K562 (cell line): ENCODE results near the gene POR. TPM values are rescaled to one million over a fixed set of nuclear protein-coding genes. Genes with fewer than 3 reads are reported as not detected.

ENCODE experiments used
- ATF3 ChIP-seq, 2 experiments: fragments of 450-650 bp in 1 of 2; sonication (generic) in 1 of 2; formaldehyde crosslinking in 1 of 2; IDR thresholded peaks in 1 of 2; conservative IDR thresholded peaks in 1 of 2; 2 replicates each; pipeline versions ENCODE4 v1.6.1 to v1.8.1; 2016 to 2023; ENCODE audit warnings: mild to moderate bottlenecking in 2 of 2, moderate library complexity in 2 of 2, inconsistent platforms in 1 of 2, missing genetic modification reagents in 1 of 2
- CCAR2 ChIP-seq: fragments of 200-400 bp; formaldehyde crosslinking; IDR thresholded peaks from 2 replicates; pipeline ENCODE4 v1.6.1; 2017; ENCODE audit warnings: mild to moderate bottlenecking, low read depth, low read length
- ETV1 ChIP-seq: fragments of 450-650 bp; conservative IDR thresholded peaks from 2 replicates; pipeline ENCODE4 v1.6.1; 2016; ENCODE audit warnings: missing genetic modification characterization, control low read depth, low read depth, missing compliant biosample characterization
- GTF3C2 ChIP-seq: IDR thresholded peaks from 3 replicates; pipeline ENCODE4 v1.6.1; 2011; ENCODE audit warnings: borderline replicate concordance, mild to moderate bottlenecking, moderate library complexity; ENCODE audit not compliant: insufficient read length; ENCODE audit errors: extremely low read depth
- HMGN3 ChIP-seq: IDR thresholded peaks from 2 replicates; pipeline ENCODE4 v1.6.1; 2011; ENCODE audit warnings: borderline replicate concordance, low read depth, mild to moderate bottlenecking, mixed read lengths, low read length; ENCODE audit not compliant: insufficient read length; ENCODE audit errors: extremely low read depth
- HNRNPLL ChIP-seq: fragments of 200-400 bp; formaldehyde crosslinking; IDR thresholded peaks from 2 replicates; pipeline ENCODE4 v1.6.1; 2017; ENCODE audit warnings: low read length, low read depth, mild to moderate bottlenecking; ENCODE audit not compliant: poor library complexity, severe bottlenecking
- HOXB6 ChIP-seq: fragments of 250-450 bp; sonication (Bioruptor Pico); IDR thresholded peaks from 2 replicates; pipeline ENCODE4 v1.5.1; 2022; ENCODE audit warnings: mild to moderate bottlenecking, borderline replicate concordance
- MCM2 ChIP-seq: fragments of 450-650 bp; IDR thresholded peaks from 2 replicates; pipeline ENCODE4 v1.6.1; 2017; ENCODE audit warnings: low read depth, mild to moderate bottlenecking
- MCM7 ChIP-seq, 2 experiments: fragments of 450-650 bp; IDR thresholded peaks; 2 replicates each; pipeline ENCODE4 v1.6.1; 2016 to 2018
- MECOM ChIP-seq: fragments of 250-450 bp; sonication (Bioruptor Pico); IDR thresholded peaks from 2 replicates; pipeline ENCODE4 v1.8.0; 2022; ENCODE audit warnings: inconsistent platforms
- RBM15 ChIP-seq: fragments of 200-400 bp; formaldehyde crosslinking; IDR thresholded peaks from 2 replicates; pipeline ENCODE4 v1.6.1; 2018; ENCODE audit warnings: mild to moderate bottlenecking, low read length, moderate library complexity; ENCODE audit not compliant: insufficient read depth
- SAP30 ChIP-seq: fragments of 200-600 bp; sonication (generic); IDR thresholded peaks from 2 replicates; pipeline ENCODE4 v1.6.1; 2012; ENCODE audit warnings: borderline replicate concordance, low read depth, mild to moderate bottlenecking, moderate library complexity, low read length, control low read depth, inconsistent platforms; ENCODE audit not compliant: insufficient read depth, poor library complexity, severe bottlenecking
- SP1 ChIP-seq: sonication (generic); formaldehyde crosslinking; IDR thresholded peaks from 2 replicates; pipeline ENCODE4 v1.8.1; 2022; ENCODE audit warnings: mild to moderate bottlenecking, missing genetic modification reagents
- U2AF2 ChIP-seq: fragments of 200-400 bp; formaldehyde crosslinking; optimal IDR thresholded peaks from 2 replicates; pipeline ENCODE3; 2017; ENCODE audit warnings: low read depth, mild to moderate bottlenecking, low read length
- ZBTB9 ChIP-seq: fragments of 450-650 bp; formaldehyde crosslinking; IDR thresholded peaks from 2 replicates; pipeline ENCODE4 v1.4.0; 2020; ENCODE audit warnings: mild to moderate bottlenecking, moderate library complexity
- ZNF3 ChIP-seq: fragments of 250-450 bp; sonication (Bioruptor Pico); IDR thresholded peaks from 2 replicates; pipeline ENCODE4 v1.5.0; 2021; ENCODE audit warnings: mild to moderate bottlenecking, moderate library complexity
- ZNF445 ChIP-seq: fragments of 250-450 bp; sonication (Bioruptor Pico); IDR thresholded peaks from 2 replicates; pipeline ENCODE4 v1.4.0; 2020; ENCODE audit warnings: low read depth, mild to moderate bottlenecking, moderate library complexity
- ZNF785 ChIP-seq: fragments of 250-450 bp; sonication (Bioruptor Pico); IDR thresholded peaks from 2 replicates; pipeline ENCODE4 v1.4.0; 2020; ENCODE audit warnings: mild to moderate bottlenecking
- ZSCAN29 ChIP-seq: fragments of 450-650 bp; IDR thresholded peaks from 2 replicates; pipeline ENCODE4 v1.6.1; 2017
- polyA plus RNA-seq, 8 experiments: library from polyadenylated mRNA; depleted of rRNA in 4 of 8; stranded (reverse) in 5 of 8; unstranded in 3 of 8; fragments of >200 nt; fragmentation: Nextera tagmentation in 2 of 8; fragmentation: Illumina TruSeq in 1 of 8; extraction: Ambion mirVana in 2 of 8; extraction: Trizol in 1 of 8; gene quantifications; 2 replicates each; pipeline versions ENCODE4 v1.2.1 to v1.2.3, GENCODE V29; 2011 to 2014; ENCODE audit warnings: inconsistent platforms in 1 of 8, missing spikeins in 1 of 8
- total RNA-seq, 7 experiments: library from RNA; depleted of rRNA in 6 of 7; stranded (reverse); fragments of >200 nt in 6 of 7; fragmentation: Illumina TruSeq in 2 of 7; extraction: Trizol in 2 of 7; gene quantifications; 2 replicates each; pipeline versions ENCODE4 v1.2.1 to v1.2.3, GENCODE V29; 2011 to 2021; ENCODE audit warnings: low replicate concordance in 1 of 7
- TF ChIP-seq, protein P1 (sequence below): sonication (generic); formaldehyde crosslinking; IDR thresholded peaks from 2 replicates; pipeline ENCODE4 v1.8.0; 2022; ENCODE audit warnings: missing genetic modification reagents, mild to moderate bottlenecking, moderate library complexity, borderline replicate concordance

Gene POR
- total and polyA plus RNA-seq, 9 of the 15 experiments (the other 6 are each of a cell fraction or from before 2014, with no cell fraction given), result 4.7 to 142 (median 40.8) TPM

DNA sequence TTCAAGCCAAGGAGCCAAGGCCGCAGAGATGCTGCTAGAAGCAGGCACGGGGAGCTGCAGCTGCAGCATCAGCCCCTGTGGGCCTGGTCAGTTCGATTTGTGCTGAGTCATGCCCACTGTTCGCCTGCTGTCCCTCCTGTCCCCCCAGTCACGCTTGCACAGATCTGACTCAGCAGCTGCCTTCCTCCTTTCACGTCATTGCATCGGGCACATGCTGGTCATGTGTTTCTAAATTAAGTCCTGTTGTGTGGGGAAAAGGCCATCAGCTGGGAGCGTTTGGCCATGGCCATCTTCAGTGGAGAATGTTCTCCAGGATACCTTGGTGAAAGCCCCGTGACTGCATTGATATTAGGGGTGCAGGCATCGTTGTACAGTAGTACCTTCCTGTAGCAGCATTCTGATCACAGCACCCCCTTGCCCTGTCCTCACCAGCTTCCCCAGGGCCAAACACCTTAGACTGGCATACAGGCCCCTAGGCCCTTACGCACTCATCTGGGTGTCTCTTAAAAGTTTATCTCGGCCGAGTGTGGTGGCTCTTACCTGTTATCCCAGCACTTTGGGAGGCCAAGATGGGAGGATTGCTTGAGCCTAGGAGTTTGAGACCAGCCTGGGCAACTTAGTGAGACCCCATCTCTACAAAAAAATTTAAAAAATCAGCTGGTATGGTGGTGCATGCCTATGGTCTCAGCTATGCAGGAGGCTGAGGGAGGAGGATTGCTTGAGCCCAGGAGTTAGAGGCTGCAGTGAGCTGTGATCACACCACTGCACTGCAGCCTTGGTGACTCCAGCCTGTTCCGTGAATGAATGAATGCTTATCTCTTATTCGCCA lies 23.2 kb downstream of the POR start (continued):
- TF ChIP-seq GTF3C2 (no peak), U2AF2 (no peak), RBM15 (no peak), CCAR2 (no peak), MCM2 (no peak), ATF3 (IDR thresholded peaks at IDR 0.05) (peak; percentile 95), ATF3 (CRISPR knock-in tag; conservative IDR thresholded peaks at IDR 0.05) (peak; percentile 60; the same call in 1 of the 2 replicates), ZNF3 (CRISPR knock-in tag) (no peak), ZNF785 (CRISPR knock-in tag) (no peak), HMGN3 (peak; percentile 37), ETV1 (tag) (peak; percentile 78), HNRNPLL (no peak), MCM7 (IDR thresholded peaks at IDR 0.05) (no peak), SP1 (CRISPR knock-in tag) (0 out of 2 replicates have a peak, but pooled peaks have one; percentile 22), MECOM (CRISPR knock-in tag) (peak; percentile 77), ZNF445 (CRISPR knock-in tag) (no peak), SAP30 (no peak), ZBTB9 (peak; percentile 88), HOXB6 (CRISPR knock-in tag) (no peak), ZSCAN29 (no peak)
- TF ChIP-seq, protein P1, sequence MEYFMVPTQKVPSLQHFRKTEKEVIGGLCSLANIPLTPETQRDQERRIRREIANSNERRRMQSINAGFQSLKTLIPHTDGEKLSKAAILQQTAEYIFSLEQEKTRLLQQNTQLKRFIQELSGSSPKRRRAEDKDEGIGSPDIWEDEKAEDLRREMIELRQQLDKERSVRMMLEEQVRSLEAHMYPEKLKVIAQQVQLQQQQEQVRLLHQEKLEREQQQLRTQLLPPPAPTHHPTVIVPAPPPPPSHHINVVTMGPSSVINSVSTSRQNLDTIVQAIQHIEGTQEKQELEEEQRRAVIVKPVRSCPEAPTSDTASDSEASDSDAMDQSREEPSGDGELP (CRISPR knock-in tag), result peak; percentile 95
